GM12865 (cell line): ENCODE results near the gene GPR157.

Experiments used
- DNase-seq: peaks from one replicate; pipeline ENCODE4 v3.0.0; 2010; ENCODE audit warnings: low read depth
- H3K4me3 ChIP-seq: 2 replicates; pipeline ENCODE4 v1.5.1; 2011; ENCODE audit warnings: mild to moderate bottlenecking, low read depth, low read length, control low read depth
- TF ChIP-seq, protein P1 (sequence below): IDR thresholded peaks from 2 replicates; pipeline ENCODE4 v1.5.1; 2011; ENCODE audit warnings: low read length, control low read depth, low read depth, inconsistent platforms; ENCODE audit not compliant: insufficient read depth; ENCODE audit errors: missing control alignments

Gene GPR157

DNA sequence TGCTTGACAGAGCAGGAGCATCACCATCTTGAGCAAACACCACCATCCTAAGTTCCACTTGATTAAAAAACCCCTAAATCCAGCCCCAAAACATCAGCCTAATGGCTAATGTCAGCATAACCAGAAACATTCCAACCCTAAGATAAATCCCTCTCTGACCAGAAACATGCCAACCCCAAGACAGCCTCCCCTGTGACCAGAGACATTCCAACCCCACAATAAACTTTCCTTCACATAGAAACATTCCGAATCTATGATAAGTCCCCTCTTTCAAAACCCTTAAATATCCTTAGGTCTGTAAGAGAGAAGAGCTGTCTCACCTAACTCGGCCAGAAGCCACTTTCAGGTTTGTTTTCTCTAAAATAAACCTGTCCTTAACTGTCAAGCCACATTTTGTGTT, 42.1 kb downstream of the GPR157 start:
- no peak overlapping the region for H3K4me3 ChIP-seq
- no peak for DNase-seq
- TF ChIP-seq, protein P1, sequence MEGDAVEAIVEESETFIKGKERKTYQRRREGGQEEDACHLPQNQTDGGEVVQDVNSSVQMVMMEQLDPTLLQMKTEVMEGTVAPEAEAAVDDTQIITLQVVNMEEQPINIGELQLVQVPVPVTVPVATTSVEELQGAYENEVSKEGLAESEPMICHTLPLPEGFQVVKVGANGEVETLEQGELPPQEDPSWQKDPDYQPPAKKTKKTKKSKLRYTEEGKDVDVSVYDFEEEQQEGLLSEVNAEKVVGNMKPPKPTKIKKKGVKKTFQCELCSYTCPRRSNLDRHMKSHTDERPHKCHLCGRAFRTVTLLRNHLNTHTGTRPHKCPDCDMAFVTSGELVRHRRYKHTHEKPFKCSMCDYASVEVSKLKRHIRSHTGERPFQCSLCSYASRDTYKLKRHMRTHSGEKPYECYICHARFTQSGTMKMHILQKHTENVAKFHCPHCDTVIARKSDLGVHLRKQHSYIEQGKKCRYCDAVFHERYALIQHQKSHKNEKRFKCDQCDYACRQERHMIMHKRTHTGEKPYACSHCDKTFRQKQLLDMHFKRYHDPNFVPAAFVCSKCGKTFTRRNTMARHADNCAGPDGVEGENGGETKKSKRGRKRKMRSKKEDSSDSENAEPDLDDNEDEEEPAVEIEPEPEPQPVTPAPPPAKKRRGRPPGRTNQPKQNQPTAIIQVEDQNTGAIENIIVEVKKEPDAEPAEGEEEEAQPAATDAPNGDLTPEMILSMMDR, result no peak

DNA sequence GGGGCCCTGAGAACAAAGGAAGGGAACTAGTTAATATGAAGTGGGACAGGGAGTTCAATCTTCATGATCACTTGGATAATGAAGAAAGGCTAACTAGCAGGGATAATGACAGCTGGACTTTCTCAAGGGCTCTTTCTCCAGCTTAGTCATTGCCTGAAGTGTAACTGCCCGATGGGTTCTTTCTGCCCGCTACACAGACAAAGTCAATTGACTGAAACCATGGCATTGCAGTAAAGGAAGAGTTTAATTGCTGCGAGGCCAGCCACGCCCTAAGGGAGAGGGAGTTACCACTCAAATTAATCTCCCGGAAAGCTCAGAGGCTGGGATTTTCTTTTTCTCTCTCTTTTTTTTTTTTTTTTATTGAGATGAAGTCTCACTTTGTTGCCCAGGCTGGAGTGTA, 42.9 kb downstream of the GPR157 start:
- H3K4me3 ChIP-seq, result no peak overlapping the region
- TF ChIP-seq, protein P1, result no peak
- no peak for DNase-seq

DNA sequence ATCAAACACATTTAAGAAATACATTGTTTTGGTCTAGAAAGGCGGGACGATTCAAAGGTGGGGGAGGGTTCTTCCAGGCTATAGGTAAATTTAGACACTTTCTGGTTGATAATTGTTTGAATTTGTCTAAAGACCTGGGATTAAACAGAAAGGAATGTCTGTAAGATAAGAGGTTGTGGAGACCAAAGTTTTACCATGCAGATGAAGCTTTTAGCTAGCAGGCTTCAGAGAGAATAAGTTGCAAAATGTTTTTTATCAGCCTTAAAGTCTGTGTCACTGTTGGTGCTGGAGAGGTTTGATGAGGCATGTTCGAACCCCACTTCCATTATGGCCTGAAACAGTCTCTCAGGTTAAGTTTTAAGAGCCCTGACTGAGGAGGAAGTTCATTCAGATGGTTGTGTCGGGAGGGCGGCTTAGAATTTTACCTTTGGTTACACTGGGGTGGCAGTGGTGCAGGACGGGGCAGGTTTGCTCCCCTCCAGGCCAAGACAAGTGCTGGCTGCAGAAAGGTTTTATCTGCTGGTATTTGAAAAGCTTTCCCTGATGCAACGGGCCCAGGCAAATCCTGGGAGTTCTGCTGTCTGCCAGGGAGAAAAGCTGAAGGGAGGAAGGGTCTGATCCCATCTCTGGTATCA, 43.5 kb downstream of the GPR157 start:
- no peak overlapping the region for H3K4me3 ChIP-seq
- TF ChIP-seq, protein P1, result no peak
- DNase-seq, result no peak

DNA sequence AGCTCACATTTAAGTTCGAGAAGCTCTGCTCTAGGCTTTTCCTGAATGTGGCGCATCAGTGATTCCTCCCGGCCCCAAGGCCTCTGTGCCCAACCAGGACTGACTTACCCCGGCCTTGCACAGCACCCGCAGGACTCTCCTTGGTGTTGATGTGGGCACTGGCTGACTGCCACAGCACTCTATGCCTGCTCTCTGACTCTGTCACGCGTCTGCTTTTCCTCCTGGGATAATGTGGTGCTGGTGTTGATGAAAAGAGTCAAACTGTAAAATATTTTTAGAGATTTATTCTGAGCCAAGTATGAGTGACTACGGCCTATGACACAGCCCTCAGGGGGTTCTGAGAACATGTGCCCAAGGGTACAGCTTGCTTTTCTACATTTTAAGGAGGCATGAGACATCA, 44.0 kb downstream of the GPR157 start:
- TF ChIP-seq, protein P1, result no peak
- no peak overlapping the region for H3K4me3 ChIP-seq
- DNase-seq, result no peak

DNA sequence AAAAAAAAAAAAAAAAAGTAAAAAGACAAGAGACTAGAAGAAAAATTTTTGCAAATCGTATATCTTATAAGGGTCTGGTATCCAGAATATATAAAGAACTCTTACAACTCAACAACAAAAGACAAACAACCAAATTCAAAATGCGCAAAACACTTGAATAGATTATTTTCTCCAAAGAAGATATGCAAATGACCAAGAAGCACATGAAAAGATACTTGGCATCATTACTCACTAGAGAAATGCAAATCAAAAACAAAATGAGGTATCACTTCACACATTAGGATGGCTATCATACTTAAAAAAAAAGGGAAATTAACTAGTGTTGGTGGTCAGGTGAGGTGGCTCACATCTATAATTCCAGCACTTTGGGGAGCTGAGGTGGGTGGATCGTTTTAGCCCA, 47.4 kb downstream of the GPR157 start:
- no peak overlapping the region for H3K4me3 ChIP-seq
- TF ChIP-seq, protein P1, result no peak
- no peak for DNase-seq

DNA sequence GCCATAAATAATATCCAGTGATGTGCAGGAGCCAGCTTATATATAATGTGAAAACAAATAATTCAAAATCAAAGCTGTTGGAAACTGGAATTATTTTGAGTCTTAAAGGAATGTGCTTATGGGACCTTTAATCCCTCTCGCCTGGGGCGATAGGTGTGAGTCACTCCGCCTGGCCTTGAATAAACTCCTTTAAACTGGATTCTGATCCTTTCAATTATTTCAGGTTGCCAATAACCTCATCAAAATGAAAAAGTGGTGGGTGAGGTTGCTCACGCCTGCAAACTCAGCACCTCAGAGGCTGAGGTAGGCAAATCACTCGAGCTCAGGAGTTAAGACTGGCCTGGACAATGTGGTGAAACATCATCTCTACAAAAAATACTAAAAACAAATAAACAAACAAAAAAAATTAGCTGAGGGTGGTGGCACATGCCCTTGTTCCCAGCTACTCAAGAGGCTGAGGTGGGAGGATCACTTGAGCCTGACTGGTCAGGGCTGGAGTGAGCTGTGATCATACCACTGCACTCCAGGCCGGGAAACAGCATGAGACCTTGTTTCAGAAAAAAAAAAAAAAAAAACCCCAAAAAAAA, 48.1 kb downstream of the GPR157 start:
- DNase-seq, result peak; percentile 66
- no peak overlapping the region for H3K4me3 ChIP-seq
- TF ChIP-seq, protein P1, result no peak
